ENCODE data around the gene SLC10A3. TPM values are rescaled to one million over a fixed set of nuclear protein-coding genes. Genes with fewer than 3 reads are reported as not detected.

The SLC10A3 gene
- total and polyA plus RNA-seq, 10 of the 15 experiments (the other 5 are each of a cell fraction or from before 2014, with no cell fraction given): 1.7 to 23.5 (median 11.0) TPM

DNA sequence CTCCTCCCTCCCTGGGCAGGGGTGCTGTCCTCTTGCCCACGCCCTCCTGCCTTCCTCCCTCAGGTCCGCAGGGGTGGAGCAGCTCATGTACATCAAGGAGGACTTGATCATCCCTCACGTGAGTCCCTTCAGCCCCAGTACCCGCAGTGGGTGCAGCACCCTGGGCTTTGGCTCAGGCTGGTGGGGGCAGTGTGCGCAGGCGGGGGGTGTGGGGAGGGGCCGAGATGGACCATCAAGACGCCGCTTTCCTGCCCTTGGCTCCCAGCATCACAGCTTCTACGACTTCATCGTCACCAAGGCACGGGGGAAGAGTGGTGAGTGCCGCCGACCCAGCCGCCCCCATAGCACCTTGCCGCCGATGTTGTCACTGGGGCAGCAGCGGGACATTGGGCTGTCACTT, 40.8 kb downstream of the SLC10A3 start (continued):
- no peak for TF ChIP-seq PRDM15 (CRISPR knock-in tag; IDR thresholded peaks at IDR 0.05)
- TF ChIP-seq EP300 (IDR thresholded peaks at IDR 0.05; ENCODE audit: borderline replicate concordance in 1 of 2, control insufficient read depth in 1 of 2, low read depth in 2 of 2, low read length in 2 of 2): no peak
- no peak for TF ChIP-seq BCL11A (IDR thresholded peaks at IDR 0.05; ENCODE audit: low read depth, low read length)
- TF ChIP-seq NFXL1 (IDR thresholded peaks at IDR 0.05; ENCODE audit: borderline replicate concordance): no peak
- TF ChIP-seq CREM (IDR thresholded peaks at IDR 0.05; ENCODE audit: low read depth): no peak
- no peak for TF ChIP-seq SRF (IDR thresholded peaks at IDR 0.05; ENCODE audit: low read depth in 2 of 2, low read length in 2 of 2)
- TF ChIP-seq ZNF24 (IDR thresholded peaks at IDR 0.05): no peak
- no peak for TF ChIP-seq GABPA (IDR thresholded peaks at IDR 0.05; ENCODE audit: low read depth)
- TF ChIP-seq PAX8 (IDR thresholded peaks at IDR 0.05): no peak
- TF ChIP-seq ZSCAN29 (IDR thresholded peaks at IDR 0.05): no peak

- H3K9ac ChIP-seq (ENCODE audit: control insufficient read depth, insufficient read depth, low read length): no peak overlapping the region
- no peak overlapping the region for H2AFZ ChIP-seq (ENCODE audit: control insufficient read depth, low read depth, low read length)
- TF ChIP-seq CBX3 (IDR thresholded peaks at IDR 0.05; ENCODE audit: borderline replicate concordance, low read depth): no peak
- TF ChIP-seq WRNIP1 (IDR thresholded peaks at IDR 0.05; ENCODE audit: borderline replicate concordance, low read depth, low read length): no peak
- no peak for TF ChIP-seq E2F8 (IDR thresholded peaks at IDR 0.05; ENCODE audit: low read depth, partially characterized antibody)
- no peak for TF ChIP-seq KLF5 (IDR thresholded peaks at IDR 0.05; ENCODE audit: partially characterized antibody)
- no peak for TF ChIP-seq NR2C1 (IDR thresholded peaks at IDR 0.05)
- TF ChIP-seq USF1 (IDR thresholded peaks at IDR 0.05; ENCODE audit: borderline replicate concordance, extremely low read length, insufficient read depth, low read depth, low read length): no peak
- no peak for TF ChIP-seq CREM (IDR thresholded peaks at IDR 0.05; ENCODE audit: low read depth)
These were observed 41.9 kb downstream of the SLC10A3 start for GRCh38 chrX:154448484-154448883.

More at GRCh38 chrX:154448484-154448883, 41.9 kb downstream of the SLC10A3 start:
- intact Hi-C loops (cut with micrococcal nuclease; ENCODE audit: unreplicated experiment): no loop called here
- 59% methylated on average over 14 of the region's 14 CpGs for WGBS (ENCODE audit: insufficient coverage, insufficient replicate concordance, low lambda C conversion rate, missing lambda C conversion rate)
- Histone ChIP-seq H3K27ac (ENCODE audit: control insufficient read depth, insufficient read depth) (no peak overlapping the region), H3K4me2 (ENCODE audit: control insufficient read depth, insufficient read depth) (no peak overlapping the region), H3K79me2 (ENCODE audit: control insufficient read depth, insufficient read depth, low read length) (peaks cover 6% of the 10 kb centered on the region), H3K9me3 (replicated peaks; ENCODE audit: control insufficient read depth, insufficient read depth, low read length) (no peaks in the 10 kb centered on the region; the same call in 2 of the 3 replicates), H4K20me1 (ENCODE audit: control insufficient read depth, insufficient read depth) (no peaks in the 10 kb centered on the region), H3K36me3 (ENCODE audit: control insufficient read depth in 2 of 2, insufficient read depth in 2 of 2, low read length in 1 of 2) (peaks cover 0 to 2% of the 10 kb centered on the region in 2 experiments; a peak in 2 of 4 replicates), H3K4me1 (ENCODE audit: control insufficient read depth, insufficient read depth, low read length) (0 out of 2 replicates have a peak, but pooled peaks cover 3% of the 10 kb centered on the region), H3K27me3 (replicated peaks in 1 of 2; ENCODE audit: control insufficient read depth in 2 of 2, insufficient read depth in 2 of 2, low read length in 1 of 2) (no peaks in the 10 kb centered on the region), H3K4me3 (no peak overlapping the region)
- ATAC-seq: no peak
- BruUV-seq (replicated peaks): no TSS peak
- POLR2A ChIA-PET: no interaction called here
- no peak for DNase-seq (ENCODE audit: low read depth, low spot score)
- RAD21 ChIA-PET (ENCODE audit: unreplicated experiment): no interaction called here
- in situ Hi-C loops (cut with MboI): no loop called here
- SMC1A ChIA-PET (ENCODE audit: uncharacterized antibody, unreplicated experiment): no interaction called here
- CTCF ChIA-PET: no interaction called here
- no peak for FAIRE-seq

Data from GM12878 (cell line).